Measurements from ENCODE around the gene PIGW.

Gene PIGW

DNA sequence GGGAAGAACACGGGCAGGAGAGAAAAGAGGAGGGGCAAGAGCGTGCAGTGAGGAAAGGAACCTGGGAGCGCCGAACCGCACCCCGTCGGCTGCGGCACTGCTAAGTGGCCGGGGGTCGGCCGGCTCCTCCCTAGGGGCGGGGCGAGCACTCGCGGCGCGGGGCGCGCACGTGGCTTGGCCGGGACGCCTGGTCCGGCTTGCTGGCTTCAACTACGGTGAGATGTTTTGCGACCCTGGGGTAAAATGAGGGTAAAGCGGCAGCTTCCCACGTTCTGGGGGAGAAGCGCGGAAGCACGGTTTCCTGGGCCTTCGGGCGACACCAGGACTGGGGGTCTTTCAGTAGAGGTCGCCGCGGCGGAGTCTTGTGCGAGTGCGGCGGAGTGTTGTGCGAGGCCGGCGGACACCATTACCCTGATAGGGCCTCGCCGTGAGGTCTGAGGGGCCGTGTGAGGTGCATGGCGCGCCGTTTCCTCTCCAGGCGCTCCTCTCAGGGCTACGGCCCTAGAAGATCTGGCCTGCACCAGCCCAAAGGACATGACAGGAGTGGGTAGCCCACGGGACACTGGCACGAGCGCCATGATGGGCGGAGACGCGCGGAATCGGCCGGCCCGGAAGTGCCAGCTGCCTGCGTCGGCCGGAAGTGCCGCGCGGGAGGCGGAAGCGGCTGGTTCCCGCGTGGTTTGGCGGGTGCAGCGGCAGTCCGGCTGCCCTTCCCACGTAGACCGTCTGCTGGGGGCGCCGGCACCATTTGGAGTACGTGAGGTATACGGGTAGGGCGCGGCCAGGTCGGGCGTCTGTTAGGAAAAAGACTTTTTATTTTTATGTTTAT lies at the start of gene PIGW, which contains the start of gene MYO19:
Gene PIGW, plus strand, starts transcription at position 148 of the 829 bp plus-strand sequence. CDS start 2,115 bp downstream, outside the sequence.
Gene MYO19, minus strand, starts transcription at position 29 of the 829 bp plus-strand sequence. CDS start 2,330 bp downstream, outside the sequence.
- H3K4me3 ChIP-seq (replicated peaks; ENCODE audit: low read depth, low read length), result peak within 1 kb of the TSS; percentile 75
- TF ChIP-seq CTCF (IDR thresholded peaks at IDR 0.05; ENCODE audit: low read depth, low read length, missing control alignments), result no peak
- DNase-seq (ENCODE audit: extremely low read depth, low read depth), result no peak

DNA sequence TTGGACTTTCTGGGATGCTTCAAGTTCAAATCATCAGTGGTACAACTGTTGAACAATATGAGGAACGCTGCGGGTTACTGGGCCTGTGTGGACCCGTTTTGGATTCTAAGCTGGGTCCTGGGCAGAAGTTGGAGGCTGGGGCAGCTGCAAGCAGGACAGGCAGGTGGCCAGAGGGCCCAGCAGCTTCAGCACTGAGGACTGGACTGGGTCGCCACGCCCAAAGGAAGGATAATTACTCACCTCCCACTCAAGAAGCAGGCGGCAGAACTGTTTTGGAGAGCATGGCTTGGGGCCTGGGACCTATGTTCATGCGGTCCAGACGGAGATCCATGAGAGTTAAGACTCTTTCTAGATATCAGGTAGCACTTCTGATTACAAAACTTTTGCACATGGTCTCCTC lies 49.8 kb upstream of the PIGW start:
- no peak for DNase-seq (ENCODE audit: extremely low read depth, low read depth)
- H3K4me3 ChIP-seq (replicated peaks; ENCODE audit: low read depth, low read length), result no peak overlapping the region
- no peak for TF ChIP-seq CTCF (IDR thresholded peaks at IDR 0.05; ENCODE audit: low read depth, low read length, missing control alignments)

- H3K4me3 ChIP-seq (replicated peaks; ENCODE audit: low read depth, low read length), result peak overlapping the region; percentile 85
- TF ChIP-seq CTCF (IDR thresholded peaks at IDR 0.05; ENCODE audit: low read depth, low read length, missing control alignments), result no peak
- no peak for DNase-seq (ENCODE audit: extremely low read depth, low read depth)
Measured at GRCh38 chr17:36485805-36486203, 49.0 kb upstream of the PIGW start.

DNA sequence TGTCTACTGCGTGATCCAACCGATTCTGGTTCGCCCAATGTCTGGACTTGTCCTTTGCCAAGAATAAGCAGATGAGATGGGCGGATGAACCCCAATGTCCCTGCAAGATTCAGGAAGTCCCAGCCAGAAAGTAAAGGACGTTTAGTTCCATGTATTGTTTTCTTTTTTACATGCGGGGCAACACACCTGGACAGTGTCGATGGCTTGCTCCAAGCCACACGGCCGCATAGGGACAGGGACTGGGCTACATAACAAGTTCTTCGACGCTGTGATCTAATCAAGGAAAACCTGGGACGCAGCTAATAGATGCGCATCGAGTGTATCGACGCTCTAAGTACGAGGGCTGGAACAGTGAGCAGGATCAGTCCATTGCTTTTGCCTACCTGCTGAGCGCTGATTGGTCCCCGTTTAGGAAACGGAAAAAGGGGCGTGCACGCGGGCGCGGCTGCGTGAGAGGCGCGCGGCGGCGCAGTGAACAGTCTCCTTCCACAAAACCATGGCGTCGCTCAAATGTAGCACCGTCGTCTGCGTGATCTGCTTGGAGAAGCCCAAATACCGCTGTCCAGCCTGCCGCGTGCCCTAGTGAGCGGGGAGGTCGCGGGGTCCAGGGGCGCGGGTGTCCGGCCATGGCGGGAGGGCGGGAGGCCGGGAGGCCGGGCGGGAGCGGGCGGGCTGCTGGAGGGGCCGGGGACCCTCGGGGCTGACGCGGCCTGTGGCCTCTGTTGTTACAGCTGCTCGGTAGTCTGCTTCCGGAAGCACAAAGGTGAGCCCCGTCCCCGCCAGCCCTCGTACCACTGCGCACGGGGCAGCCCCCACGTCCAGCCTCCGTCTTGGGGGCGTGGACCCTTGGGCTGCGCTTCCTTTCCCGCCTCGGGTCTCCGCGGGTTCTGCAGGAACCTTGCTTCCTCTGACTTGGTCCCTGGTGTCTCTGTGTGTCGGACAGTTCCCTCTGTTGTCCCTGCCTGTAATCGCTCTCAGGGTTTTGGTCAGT lies 48.3 kb upstream of the PIGW start, which contains the start of gene ZNHIT3:
Gene ZNHIT3, plus strand, starts transcription at position 478 of the 991 bp plus-strand sequence. Its CDS starts 19 bp downstream, at position 497.
- peak within 1 kb of the TSS; percentile 85 for H3K4me3 ChIP-seq (replicated peaks; ENCODE audit: low read depth, low read length)
- DNase-seq (ENCODE audit: extremely low read depth, low read depth), result peak; percentile 89
- TF ChIP-seq CTCF (IDR thresholded peaks at IDR 0.05; ENCODE audit: low read depth, low read length, missing control alignments), result no peak

GRCh38 chr17:36493956-36494355 lies 40.8 kb upstream of the PIGW start:
- TF ChIP-seq CTCF (IDR thresholded peaks at IDR 0.05; ENCODE audit: low read depth, low read length, missing control alignments), result no peak
- H3K4me3 ChIP-seq (replicated peaks; ENCODE audit: low read depth, low read length), result no peak overlapping the region
- no peak for DNase-seq (ENCODE audit: extremely low read depth, low read depth)

DNA sequence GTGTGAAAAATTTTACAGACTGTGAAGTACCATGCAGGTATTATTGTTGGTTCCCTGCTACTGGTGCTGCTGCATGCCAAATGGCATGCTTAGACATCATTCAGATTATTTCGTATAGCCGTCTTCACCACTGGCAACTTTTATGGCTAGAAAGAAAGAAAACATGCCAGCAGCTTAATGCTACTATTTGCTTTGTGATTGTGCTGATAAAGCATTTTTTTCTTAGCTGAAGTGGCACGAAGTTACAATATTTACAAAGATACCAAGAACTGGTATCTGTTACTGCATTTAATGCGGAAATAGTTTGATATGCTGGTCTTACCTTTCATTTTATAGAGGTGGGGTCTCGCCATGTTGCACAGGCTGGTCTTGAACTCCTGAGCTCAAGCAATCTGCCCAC lies 40.1 kb upstream of the PIGW start:
- no peak for TF ChIP-seq CTCF (IDR thresholded peaks at IDR 0.05; ENCODE audit: low read depth, low read length, missing control alignments)
- DNase-seq (ENCODE audit: extremely low read depth, low read depth), result no peak
- no peak overlapping the region for H3K4me3 ChIP-seq (replicated peaks; ENCODE audit: low read depth, low read length)

Data from HFF-Myc (cell line).